HG03521 (cell line): ENCODE measurements around the gene CCDC121.

ENCODE experiments used
- ATAC-seq: cut with Tn5 transposase; IDR thresholded peaks from one replicate; pipeline ENCODE4 v1.9.1; 2021; ENCODE audit warnings: mild to moderate bottlenecking, moderate library complexity; ENCODE audit not compliant: unreplicated experiment

The CCDC121 gene

GRCh38 chr2:27582695-27583389 is 46.0 kb downstream of the CCDC121 start, which contains the start of gene ZNF512:
Gene ZNF512, plus strand, starts transcription at chr2:27583042. Its CDS starts 71 bp downstream, at chr2:27583113.
- ATAC-seq = peak; percentile 93

GRCh38 chr2:27582129-27582694 is 46.6 kb downstream of the CCDC121 start:
- ATAC-seq = no peak

- no peak for ATAC-seq
These were observed 47.2 kb downstream of the CCDC121 start for GRCh38 chr2:27581417-27582128.
